NCI-H82 treated with DMSO at 0.1 percent for 48 hours (cell line): Measurements from ENCODE around the gene RTL1.

Experiments used
- DNase-seq: peaks from one replicate; lab custom pipeline; 2025; ENCODE audit not compliant: unreplicated experiment; lab: John Stamatoyannopoulos, UW

Gene RTL1

DNA sequence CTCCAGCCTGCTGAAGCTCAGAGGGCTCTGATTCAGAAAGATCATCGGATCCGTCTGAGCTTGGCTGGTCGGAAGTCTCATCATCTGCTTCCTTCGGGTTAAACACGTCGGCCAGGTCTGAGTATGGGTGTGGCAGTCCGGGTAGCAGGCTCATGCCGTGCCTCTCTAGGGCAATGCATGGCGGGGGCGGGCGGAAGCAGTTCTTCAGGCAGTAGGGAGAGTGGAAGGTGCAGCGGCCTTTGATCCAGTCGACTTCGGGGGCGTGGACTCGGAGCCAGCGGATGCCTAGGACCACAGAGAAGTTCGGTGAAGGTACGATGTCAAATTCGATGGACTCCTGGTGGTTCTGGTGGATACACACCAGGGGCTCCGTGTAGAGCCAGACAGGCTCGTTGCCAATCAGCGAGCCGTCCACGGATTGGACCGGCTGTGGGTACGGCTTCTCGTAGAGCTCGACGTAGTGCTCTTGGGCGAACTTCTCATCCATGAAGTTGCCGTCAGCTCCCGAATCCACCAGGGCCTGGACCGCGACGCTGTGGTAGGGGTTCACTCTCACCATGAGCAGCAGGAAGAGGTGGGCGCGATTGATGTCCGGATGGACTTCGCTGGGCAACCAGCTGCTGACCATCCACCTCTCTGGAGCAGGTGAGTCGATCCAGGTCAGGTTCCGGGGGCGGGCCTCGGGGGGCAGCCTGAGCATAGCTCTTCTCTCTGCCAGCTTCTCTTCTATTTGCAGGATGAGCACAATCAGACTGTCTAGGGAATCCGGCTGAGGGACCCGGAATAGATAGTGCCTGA lies 20.3 kb downstream of the RTL1 start:
- no peak for DNase-seq

DNA sequence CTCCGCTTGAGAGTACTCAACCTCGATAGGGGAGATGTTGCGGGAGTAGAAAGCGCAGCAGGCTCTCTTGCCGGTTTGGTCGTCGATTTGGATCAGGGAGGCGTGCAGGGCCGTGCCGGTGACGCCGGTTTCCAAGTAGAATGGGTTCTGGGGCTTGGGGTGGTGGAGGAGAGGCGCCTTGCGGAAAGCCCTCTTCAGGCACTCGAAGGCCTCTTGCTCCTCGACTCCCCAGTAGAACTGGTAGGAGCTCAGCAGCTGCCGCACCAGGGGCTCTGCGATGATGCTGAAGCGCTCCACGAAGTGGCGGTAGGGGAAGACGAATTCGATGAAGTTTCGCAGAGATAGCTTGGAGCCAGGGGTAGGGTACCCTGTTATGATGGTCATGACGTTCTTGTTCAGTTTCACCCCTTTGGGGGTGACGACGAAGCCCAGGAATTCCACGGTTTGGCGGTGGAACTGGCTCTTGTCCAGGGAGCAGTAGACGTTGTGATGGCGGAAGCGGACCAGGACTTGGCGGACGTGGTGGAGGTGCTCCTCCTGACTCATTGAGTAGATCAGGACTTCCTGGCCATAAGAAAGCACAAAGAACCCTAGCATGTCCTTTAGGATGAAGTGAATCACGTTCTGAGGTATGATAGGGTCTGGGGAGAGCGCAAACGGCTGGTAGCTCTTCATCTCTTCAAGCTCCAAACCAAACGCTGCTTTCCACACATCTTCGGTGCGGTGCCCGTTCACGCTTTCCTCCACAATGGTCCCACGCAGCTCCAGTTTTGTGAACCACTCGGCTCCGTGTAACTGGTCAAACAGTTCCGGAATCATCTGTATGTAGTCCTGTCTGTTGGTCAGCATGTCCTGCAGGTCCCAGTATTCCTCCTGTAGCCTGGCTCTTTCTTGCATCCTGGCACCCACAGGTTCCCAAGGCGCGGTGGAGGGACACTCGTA lies 21.2 kb downstream of the RTL1 start:
- DNase-seq = no peak

DNA sequence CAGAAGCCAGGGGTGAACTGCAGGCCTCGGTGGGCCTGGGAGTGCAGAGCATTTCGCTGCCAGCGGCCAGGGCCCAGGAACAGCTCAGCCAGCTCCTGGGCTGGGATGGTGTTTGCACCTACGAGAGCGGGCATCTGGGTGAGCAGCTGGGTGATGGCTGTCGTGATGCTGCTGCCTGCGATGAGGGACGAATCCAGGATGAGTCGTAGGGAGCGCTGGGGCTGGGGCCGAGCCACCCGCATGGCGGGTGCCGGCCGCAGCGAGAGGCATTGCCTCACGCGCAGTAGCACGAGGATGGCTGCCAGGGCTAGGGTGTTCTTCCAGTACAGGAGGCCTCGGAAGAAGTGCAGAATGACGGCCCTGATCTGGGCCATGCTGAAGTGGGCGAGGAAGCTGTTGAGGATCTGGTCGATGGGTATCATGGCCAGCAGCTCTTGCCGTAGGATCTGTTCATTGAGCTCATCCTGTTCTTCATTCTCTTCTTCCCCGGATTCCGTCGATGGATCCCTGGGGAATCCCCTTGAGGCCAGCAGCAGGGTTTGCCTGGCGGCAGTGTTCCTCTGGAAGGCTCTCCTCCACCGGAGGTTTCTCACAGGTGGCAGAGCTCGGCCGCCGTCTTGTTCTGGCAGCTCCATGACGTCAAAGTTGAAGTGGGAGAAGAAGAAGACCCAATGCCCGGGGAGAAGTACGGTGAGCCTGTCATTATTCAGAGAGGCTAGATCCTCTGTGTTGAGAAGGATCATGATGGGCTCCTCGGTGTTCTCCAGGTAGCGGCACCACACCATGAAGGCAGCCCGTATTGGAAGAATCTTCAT lies 22.1 kb downstream of the RTL1 start:
- no peak for DNase-seq

DNA sequence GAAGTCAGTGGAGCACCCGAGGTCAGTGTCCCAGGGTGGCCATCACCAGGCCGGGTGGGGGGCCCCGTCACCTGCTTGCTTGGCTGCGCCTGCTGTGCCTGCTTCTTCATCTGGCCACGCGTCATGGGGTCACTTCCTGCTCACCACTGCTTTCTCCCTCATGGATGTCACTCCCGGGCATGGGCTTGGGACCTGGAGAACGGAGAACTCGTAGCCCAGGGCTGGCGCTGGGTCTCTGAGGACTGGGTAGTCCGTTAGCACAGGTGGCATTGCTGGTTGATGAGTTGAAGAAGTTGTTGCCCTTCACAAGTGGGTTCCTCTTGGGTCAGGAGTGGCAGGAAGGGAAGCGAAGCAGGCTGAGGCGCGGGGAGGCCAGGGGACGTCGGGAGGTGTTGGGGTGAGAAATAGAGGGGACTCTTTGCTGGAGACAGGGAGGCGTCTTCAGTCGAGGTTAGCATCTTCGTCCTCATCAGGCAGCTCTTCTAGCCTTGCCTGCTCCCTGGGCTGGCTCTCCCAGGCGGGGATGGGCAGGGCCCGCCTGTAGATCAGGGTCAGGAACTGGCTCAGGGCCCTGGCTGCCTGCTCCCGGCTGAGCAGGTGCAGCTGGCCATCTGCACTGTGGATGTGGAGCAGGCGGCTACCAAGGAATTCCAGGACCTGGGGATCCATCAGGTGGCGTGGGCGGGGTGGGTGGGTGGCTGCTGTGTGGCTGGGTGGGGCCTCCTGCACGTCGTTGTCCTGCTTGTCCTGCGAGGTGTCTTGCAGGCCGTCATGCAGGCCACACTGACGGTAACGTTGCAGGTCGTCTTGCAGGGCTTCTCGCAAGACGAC lies 23.0 kb downstream of the RTL1 start:
- no peak for DNase-seq

DNA sequence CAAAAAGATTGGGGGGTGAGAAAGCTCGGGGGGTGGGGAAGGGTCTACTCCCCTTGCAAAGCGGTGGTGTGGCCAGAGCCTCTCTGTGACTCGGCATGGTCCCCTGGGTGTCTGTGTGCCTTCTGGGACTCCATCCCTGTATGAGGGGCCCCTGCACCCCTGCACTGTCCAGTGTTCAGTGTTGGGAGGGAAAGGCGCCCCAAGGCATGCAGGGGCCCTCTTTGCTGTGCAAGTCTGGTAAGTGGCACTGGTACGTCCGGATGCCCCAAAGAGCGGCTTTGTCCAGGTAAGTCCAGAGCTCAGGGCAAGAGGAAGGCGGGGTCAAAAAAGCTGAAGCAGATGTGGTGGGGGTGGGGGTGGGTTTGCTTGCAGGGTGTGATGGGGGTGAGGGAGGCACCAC lies 23.7 kb downstream of the RTL1 start:
- no peak for DNase-seq

DNA sequence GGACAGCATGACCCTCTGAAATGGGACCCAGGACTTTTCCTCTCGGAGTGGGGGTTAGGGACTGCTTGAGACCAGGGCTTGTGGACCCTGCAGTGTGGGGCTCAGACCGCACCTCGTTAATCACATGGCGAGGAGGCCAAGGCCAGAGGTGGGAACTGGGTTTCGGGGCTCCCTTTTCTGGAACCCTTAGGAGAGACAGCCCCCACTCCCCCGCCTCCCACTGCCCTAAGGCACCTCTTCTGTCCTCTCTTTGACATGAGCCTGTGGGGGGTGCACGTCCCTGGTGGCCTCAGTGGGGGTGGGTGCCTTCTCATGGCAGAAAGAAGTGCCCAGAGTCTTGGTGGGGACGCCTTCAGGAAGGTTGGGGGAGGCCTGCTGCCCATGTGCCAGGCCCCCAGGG lies 24.3 kb downstream of the RTL1 start:
- no peak for DNase-seq

DNA sequence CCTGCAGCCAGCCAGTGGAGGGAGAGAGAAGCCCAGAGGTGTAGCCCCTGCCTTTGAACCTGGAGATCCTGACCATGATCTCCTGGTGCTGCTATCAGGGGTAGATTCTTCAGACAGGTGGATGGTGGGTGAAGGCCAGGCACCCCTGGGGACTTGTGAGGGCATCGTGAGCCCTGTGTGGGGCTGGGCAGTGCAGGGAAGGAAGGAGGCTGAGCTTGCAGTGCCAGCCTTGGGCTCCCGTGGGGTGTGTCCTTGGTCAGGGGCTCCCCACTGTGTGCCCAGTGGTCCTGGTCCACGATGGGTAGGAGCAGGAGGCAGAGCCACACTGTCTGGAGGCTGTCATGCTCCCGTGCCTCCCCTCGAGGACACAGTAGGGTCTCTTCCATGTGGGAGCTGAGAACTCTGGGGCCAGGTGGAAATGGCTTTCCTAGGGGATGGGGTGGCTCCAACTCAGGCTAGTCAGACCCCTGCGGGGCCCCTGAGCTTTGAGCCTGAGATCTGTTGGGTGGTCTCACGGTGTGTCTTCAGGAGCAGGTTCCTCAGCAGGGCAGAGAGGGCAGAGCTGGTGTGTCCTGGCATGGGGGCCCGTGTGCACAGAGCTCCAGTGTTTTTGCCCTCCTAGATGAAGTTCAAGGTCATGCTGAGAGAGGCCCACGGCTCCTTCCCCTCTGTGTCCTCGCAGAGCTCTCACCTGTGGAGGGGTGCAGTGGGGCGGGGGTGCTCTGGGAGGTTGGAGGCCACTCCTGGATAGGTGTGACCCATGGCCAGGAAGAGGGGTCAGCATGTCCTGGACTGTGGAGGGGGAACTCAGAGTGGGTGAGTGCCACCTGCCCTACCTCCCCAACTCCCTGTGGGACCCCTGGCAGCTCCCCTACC lies 25.0 kb downstream of the RTL1 start:
- no peak for DNase-seq

DNA sequence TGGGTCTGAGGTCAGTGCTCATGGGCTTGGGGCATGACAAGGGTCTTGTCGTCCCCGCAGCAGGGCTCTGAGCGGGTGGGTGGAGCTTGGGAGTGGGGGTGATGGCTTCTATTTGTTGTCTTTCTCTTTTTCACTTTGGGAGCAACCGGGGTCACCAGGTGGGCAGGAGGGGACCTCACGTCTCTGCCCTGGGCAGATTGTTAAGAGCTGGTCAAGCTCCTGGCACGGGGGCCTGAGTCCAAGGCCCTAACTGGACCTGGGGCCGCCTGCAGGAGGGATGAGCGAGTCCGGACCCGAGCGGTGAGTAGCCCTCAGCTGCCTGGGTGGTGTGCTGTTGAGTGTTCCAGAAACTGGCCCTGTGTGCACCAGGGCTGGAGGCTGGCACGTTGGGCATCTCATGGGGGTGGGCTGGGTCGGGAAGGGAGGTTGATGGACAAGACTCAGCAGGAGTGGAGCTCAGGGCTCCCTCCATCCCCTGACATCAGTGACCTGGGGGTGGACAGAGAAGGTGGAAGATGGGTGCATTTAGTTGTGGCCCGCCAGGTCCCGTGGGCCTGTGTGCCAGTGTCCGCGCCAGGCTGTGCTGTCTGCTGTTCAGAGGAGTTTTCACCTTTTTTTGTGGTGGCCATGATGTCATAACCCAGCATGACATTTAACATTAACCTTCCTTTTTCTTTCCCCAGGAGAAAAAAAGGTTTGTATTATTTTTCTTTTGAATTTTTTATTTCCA lies 27.5 kb downstream of the RTL1 start:
- no peak for DNase-seq

DNA sequence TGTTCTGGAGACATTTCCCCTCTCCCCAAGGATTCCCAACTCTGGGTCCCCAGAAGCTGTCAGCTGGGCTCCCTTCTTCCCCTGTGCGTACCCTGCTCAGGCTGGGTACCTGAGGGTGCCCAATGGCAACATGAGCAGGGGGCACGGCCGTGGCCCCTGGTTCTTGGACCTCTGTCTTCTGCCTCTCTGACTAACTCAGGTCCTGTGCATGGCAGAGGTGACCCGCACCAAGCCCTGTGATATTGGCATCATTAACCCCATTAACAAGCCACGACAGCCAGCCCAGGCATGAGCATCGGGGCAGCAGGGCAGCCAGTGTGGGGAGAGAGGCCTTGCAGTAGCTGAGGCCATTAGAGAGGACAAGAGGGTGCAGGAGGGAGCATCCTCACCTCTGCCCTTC lies 28.4 kb downstream of the RTL1 start:
- DNase-seq = no peak

DNA sequence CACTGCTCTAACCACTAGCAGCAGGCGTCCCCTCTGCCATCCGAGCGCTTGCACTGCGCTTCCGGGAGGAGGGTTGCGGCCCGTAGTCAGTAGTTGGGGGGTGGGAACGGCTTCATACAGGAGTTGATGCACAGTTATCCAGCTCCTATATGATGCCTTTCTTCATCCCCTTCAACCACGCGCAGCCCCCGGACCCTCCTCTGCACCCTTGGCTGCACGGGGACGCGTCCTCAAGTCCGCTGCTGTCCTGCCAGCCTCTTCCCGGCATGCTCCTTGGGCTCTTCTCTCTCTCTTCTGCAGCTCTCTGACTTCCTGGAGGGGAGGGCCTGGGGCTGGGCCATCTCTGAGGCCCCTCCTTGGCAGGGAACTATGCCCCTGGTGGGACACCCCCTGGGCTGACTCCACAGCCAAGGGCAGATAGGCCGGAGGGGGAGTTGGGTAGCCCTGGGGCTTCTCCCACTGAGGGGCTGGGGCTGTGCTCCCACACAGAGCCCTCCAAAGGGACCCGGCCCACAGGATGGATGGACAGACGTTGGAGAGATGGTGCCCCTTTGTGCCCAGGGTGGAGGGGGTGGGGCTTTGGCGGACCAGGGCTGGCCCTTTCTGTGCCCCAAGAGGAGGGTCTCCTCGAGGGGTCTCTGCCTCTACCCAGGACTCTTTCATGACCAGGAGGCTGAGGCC lies 29.0 kb downstream of the RTL1 start:
- no peak for DNase-seq

DNA sequence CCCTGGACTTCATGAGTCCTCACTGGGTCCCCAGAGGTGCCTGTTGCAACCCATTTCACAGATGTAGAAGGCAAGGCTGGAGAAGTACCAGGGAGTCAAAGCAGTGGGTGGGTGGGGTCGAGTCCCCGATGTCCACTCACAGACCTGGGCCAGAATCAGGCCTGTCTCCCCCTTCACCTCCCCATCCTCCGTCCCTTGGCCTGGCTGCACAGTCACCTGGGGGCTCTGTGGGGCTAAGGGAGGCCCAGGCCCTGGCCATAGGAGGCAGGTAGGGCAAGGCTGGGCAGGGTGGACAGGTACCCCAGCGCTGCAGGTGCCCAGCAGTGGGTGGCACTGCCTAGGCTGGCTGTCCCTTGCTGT lies 29.5 kb downstream of the RTL1 start:
- no peak for DNase-seq

DNA sequence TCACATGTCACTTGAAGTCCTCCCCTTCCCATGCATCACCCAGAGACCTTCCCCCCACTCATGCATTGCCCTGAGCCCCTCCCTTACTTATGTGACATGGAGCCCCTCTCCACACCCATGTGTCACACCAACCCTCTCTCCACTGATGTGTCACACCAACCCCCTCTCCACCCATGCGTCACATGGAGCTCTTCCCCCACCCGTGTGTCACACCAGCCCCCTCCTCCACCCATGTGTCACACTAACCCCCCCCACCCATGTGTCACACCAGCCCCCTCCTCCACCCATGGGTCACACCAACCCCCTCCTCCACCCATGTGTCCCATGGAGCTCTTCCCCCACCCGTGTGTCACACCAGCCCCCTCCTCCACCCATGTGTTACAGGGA lies 30.4 kb downstream of the RTL1 start:
- no peak for DNase-seq

DNA sequence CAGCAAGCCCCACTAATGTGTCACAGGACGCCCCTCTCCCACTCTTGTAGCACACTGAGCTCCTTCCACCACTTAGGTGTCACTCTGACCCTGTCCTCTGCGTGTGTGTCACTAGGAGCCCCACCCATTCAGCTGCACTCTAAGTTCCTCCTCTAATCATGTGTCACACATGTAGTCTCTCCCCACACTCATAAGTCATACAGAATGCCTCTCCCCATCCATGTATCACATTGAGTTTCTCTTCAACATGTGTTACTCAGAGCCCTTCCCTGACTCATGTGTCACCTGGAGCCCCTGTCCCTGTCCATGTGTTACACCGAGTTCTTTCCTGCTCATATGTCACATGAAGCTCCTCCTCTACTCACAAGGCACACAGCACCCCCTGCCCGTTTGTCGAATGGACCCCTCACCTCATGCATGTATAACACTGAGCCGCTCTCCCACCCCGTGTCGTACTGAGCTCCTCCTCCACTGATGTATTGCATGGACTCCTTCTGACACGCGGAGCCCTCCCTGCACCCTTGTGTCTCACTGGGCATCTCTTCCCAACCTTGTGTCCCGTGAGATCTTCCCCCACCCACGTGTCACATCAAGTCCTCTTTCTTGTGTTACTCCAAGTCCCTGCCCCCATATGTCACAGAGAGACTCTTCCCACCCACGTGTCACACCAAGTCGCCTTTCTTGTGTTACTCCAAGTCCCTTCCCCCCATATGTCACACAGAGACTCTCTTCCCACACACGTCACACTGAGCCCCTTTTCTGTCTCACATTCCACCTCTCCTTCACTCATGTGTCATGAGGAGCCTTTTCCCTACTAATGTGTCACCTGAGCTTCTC lies 31.0 kb downstream of the RTL1 start:
- no peak for DNase-seq

DNA sequence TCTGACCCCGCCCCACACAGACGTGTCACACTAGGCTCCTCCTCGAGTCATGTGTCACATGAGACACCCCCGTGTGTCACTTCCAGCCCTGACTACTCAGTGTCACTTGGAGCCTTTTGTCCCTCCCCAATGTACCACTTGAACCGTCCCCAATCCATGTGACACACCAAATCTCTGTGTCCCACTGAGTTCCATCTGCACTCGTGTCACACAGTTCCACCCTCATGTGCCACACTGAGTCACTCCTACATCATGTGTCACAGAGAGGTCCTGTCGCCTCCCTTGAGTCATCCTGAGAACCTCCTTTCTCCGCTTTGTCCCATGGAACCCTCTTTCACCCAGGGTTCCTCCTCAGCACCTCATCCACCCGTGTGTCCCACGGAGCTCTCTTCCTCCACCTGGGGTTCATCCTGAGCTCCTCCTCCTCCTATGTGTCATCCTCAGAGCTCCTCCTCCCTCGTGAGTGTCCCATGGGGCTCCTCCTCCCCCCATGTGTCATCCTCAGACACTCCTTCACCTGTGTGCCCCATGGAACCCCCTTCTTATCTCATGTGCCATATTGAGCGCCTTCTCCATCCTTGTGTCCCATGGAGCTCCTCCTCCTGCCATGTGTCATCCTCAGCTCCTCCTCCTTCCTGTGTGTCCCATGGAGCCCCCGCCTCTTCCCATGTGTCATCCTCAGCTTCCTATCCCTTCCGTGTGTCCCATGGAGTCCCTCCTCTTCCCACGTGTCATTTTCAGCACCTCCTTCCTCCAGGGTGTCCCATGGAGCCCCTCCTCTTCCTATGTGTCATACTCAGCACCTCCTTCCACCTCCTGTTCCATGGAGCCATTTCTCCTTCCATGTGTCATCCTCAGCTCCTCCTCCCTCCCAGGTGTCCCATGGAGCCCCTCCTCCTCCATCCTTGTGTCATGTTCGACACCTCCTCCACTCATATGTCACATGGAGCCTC lies 32.0 kb downstream of the RTL1 start:
- DNase-seq = no peak

DNA sequence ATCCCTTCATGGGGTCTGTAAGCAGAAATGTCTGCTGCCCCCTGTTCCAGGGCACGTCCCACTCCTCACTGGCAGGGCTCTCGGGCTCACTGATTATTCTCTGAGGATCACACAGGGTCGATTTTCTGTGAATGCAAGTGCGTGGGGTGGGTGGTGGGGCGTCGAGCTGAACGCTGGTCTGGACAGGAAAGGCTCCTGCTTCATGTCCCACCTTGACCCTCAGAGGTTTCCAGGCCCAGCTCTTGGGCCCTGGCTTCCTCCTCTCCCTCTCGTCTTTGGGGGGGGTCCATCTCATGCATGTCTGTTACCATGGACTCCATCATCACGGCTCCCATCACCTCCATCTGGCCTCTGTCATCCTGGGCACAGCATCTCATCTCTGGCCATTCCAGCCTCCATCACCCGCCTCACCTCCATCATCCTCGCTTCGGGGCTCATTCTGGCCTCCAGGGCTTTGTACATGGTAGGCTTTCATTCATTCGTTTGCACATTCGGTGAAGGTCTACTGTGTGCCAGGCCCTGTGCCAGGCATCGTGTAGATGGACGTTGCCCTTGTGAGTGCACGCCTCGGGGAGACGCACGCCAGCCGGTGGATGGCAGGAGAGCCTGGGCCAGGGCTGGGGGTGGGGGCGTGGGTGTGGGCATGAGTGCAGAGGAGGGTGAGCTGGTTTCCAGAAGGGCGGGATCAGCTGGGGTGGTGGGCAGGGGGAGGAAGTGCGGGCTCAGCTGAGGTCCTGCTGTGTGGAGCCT lies 34.7 kb downstream of the RTL1 start:
- no peak for DNase-seq
